H1 (cell line): Measurements from ENCODE around the gene RBM4. TPM values are rescaled to one million over a fixed set of nuclear protein-coding genes. Genes with fewer than 3 reads are reported as not detected.
A peak's percentile ranks its signal among the peaks of the same experiment; 100 is the strongest.

Experiments used
- ASH2L ChIP-seq: fragments of 200-600, 300-600 bp; sonication (generic); IDR thresholded peaks from one replicate; pipeline ENCODE4 v1.7.1; 2017; ENCODE audit warnings: low read length
- BCL11A ChIP-seq, 2 experiments: IDR thresholded peaks; one replicate each; pipeline ENCODE4 v1.6.1; 2011; ENCODE audit warnings: low read depth in 2 of 2, low read length in 2 of 2, mild to moderate bottlenecking in 2 of 2
- CBX5 ChIP-seq: fragments of 300-800, 300-1000 bp; sonication (generic); IDR thresholded peaks from 2 replicates; pipeline ENCODE4 v1.7.1; 2016; ENCODE audit warnings: antibody characterized with exemption, low read length, low read depth
- CHD1 ChIP-seq: IDR thresholded peaks from 2 replicates; pipeline ENCODE4 v1.6.1; 2012; ENCODE audit warnings: low read depth, low read length, improper control_type of control experiment
- CHD2 ChIP-seq: IDR thresholded peaks from 2 replicates; pipeline ENCODE4 v1.6.1; 2012; ENCODE audit warnings: low read length, improper control_type of control experiment
- CTBP2 ChIP-seq: IDR thresholded peaks from 2 replicates; pipeline ENCODE4 v1.7.0; 2011; ENCODE audit warnings: borderline replicate concordance, mild to moderate bottlenecking, moderate library complexity, mixed read lengths, low read length; ENCODE audit not compliant: insufficient read depth, insufficient read length
- GABPA ChIP-seq: IDR thresholded peaks from 2 replicates; pipeline ENCODE4 v1.6.1; 2011; ENCODE audit warnings: mild to moderate bottlenecking, low read length, moderate library complexity, borderline replicate concordance; ENCODE audit not compliant: insufficient read depth
- JUND ChIP-seq: IDR thresholded peaks from 2 replicates; pipeline ENCODE4 v1.6.1; 2011; ENCODE audit warnings: mild to moderate bottlenecking, improper control_type of control experiment, low read length
- MAFK ChIP-seq: IDR thresholded peaks from 2 replicates; pipeline ENCODE4 v1.6.1; 2012; ENCODE audit warnings: low read depth, mild to moderate bottlenecking, improper control_type of control experiment, low read length
- NANOG ChIP-seq: IDR thresholded peaks from 2 replicates; pipeline ENCODE4 v1.6.1; 2011; ENCODE audit warnings: low read length, low read depth, mild to moderate bottlenecking, inconsistent platforms; ENCODE audit not compliant: insufficient read depth, poor library complexity, severe bottlenecking
- POLR2A ChIP-seq, 2 experiments: IDR thresholded peaks; 1 replicate in 1 of 2; 2 replicates in 1 of 2; pipeline ENCODE4 v1.6.1; 2011; ENCODE audit warnings: low read depth in 2 of 2, low read length in 2 of 2, mild to moderate bottlenecking in 2 of 2; ENCODE audit errors: control extremely low read depth in 1 of 2
- SAP30 ChIP-seq: fragments of 300-600 bp; sonication (generic); IDR thresholded peaks from 2 replicates; pipeline ENCODE4 v1.7.1; 2012; ENCODE audit warnings: low read length, moderate library complexity, mild to moderate bottlenecking, inconsistent platforms; ENCODE audit not compliant: insufficient read depth, insufficient replicate concordance
- SIRT6 ChIP-seq: IDR thresholded peaks from one replicate; pipeline ENCODE4 v1.7.1; 2012; ENCODE audit warnings: low read length, inconsistent platforms
- SP2 ChIP-seq: IDR thresholded peaks from 2 replicates; pipeline ENCODE4 v1.6.1; 2012; ENCODE audit warnings: mild to moderate bottlenecking, low read length, inconsistent platforms
- SRF ChIP-seq: IDR thresholded peaks from 2 replicates; pipeline ENCODE4 v1.6.1; 2011; ENCODE audit warnings: mild to moderate bottlenecking, low read depth, low read length, moderate library complexity
- TEAD4 ChIP-seq: IDR thresholded peaks from 2 replicates; pipeline ENCODE4 v1.6.1; 2012; ENCODE audit warnings: low read depth, low read length, inconsistent platforms, mixed read lengths
- YY1 ChIP-seq: IDR thresholded peaks from 2 replicates; pipeline ENCODE4 v1.6.1; 2011; ENCODE audit warnings: low read depth, mild to moderate bottlenecking, low read length
- polyA plus RNA-seq, 7 experiments: library from polyadenylated mRNA; depleted of rRNA in 3 of 7; stranded (reverse) in 5 of 7; unstranded in 2 of 7; fragments of >200 nt in 5 of 7; fragments of 200-250 nt in 2 of 7; gene quantifications; 1 replicate in 5 of 7; 2 replicates in 1 of 7; 4 replicates in 1 of 7; pipeline versions ENCODE4 v1.2.1 to v1.2.3, GENCODE V29; 2011 to 2013; ENCODE audit warnings: missing spikeins in 2 of 7, mixed read lengths in 2 of 7
- total RNA-seq: library from RNA; stranded (reverse); fragmentation: NEBNext Ultra II Directional; extraction: Animal tissue kit (Norgen Biotek cat#: 25700); gene quantifications from 2 replicates; pipeline ENCODE4 v1.2.1, GENCODE V29; 2021
- TF ChIP-seq, protein P1 (sequence below): IDR thresholded peaks from 2 replicates; pipeline ENCODE4 v1.6.1; 2012; ENCODE audit warnings: inconsistent platforms
- TF ChIP-seq, protein P2 (sequence below): IDR thresholded peaks from 2 replicates; pipeline ENCODE4 v1.6.1; 2012; ENCODE audit warnings: inconsistent platforms
- TF ChIP-seq, protein P3 (sequence below): IDR thresholded peaks from 2 replicates; pipeline ENCODE4 v1.6.1; 2011; ENCODE audit warnings: low read length, improper control_type of control experiment
- TF ChIP-seq, protein P4 (sequence below): IDR thresholded peaks from 2 replicates; pipeline ENCODE4 v1.6.1; 2011; ENCODE audit warnings: low read depth, mild to moderate bottlenecking, low read length; ENCODE audit not compliant: insufficient read depth

Gene RBM4
- total and polyA plus RNA-seq, 2 of the 8 experiments (the other 6 are each of a cell fraction or from before 2014, with no cell fraction given), result 192 to 330 TPM

DNA sequence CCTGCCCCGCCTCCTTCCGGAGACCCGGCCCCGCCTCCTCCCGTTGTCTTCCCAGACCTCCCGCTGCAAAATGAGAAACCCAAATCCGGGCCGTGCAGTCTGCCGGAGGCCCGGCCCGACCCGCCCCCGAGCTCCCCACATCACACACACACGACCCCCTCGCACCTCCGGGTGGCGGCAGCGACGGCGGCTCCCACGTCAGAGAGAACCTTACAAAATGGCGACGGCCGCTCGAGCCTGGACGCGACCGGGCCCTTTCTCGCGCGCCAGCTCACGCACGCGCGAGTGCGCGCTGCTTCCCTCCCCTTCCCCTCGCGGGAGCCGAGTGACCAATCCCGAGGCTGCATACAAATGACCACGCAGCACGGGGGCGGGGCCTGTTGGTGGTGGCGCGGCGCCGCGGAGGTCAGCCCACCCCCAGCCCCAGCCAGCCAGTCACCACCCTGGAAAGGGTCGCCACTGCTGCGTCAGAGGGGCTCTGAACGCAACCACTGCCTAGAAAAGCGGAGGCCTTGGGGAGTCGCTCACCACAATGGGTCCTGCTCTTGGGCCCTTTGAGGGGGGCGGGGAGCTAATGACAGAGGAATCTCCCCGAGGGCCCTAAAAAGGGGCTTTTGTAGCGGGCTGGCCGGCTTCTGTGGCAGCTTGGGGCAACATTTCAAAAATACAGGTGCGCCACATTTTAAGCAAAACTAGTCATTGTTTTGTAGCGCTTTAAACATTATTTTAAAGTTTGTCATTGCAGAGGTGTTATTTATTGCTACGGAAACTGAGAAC lies 39.3 kb downstream of the RBM4 start, which contains the start of gene RBM4B (continued):
- no peak for TF ChIP-seq CTBP2
- TF ChIP-seq TEAD4, result 0 out of 2 replicates have a peak, but pooled peaks have one; percentile 2
- TF ChIP-seq, protein P1, sequence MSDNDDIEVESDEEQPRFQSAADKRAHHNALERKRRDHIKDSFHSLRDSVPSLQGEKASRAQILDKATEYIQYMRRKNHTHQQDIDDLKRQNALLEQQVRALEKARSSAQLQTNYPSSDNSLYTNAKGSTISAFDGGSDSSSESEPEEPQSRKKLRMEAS, result peak; percentile 61
- TF ChIP-seq, protein P2, sequence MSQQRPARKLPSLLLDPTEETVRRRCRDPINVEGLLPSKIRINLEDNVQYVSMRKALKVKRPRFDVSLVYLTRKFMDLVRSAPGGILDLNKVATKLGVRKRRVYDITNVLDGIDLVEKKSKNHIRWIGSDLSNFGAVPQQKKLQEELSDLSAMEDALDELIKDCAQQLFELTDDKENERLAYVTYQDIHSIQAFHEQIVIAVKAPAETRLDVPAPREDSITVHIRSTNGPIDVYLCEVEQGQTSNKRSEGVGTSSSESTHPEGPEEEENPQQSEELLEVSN, result no peak
- TF ChIP-seq BCL11A (IDR thresholded peaks at IDR 0.05; ENCODE audit: low read depth in 2 of 2, low read length in 2 of 2), result no peak
- no peak for TF ChIP-seq NANOG
- TF ChIP-seq SAP30, result peak; percentile 44
- TF ChIP-seq JUND, result peak; percentile 37; the same call in 1 of the 2 replicates
- TF ChIP-seq, protein P3, sequence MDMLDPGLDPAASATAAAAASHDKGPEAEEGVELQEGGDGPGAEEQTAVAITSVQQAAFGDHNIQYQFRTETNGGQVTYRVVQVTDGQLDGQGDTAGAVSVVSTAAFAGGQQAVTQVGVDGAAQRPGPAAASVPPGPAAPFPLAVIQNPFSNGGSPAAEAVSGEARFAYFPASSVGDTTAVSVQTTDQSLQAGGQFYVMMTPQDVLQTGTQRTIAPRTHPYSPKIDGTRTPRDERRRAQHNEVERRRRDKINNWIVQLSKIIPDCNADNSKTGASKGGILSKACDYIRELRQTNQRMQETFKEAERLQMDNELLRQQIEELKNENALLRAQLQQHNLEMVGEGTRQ, result no peak
- TF ChIP-seq SRF, result no peak
- TF ChIP-seq CHD2, result peak; percentile 84
- no peak for TF ChIP-seq SIRT6
- TF ChIP-seq SP2, result no peak
- no peak for TF ChIP-seq CHD1
- TF ChIP-seq POLR2A (IDR thresholded peaks at IDR 0.05; ENCODE audit: control extremely low read depth in 1 of 2, low read depth in 2 of 2, low read length in 2 of 2), result peak; percentile 77 to 88
- TF ChIP-seq, protein P4, sequence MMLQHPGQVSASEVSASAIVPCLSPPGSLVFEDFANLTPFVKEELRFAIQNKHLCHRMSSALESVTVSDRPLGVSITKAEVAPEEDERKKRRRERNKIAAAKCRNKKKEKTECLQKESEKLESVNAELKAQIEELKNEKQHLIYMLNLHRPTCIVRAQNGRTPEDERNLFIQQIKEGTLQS, result no peak
- no peak for TF ChIP-seq ASH2L
- no peak for TF ChIP-seq MAFK
- TF ChIP-seq YY1, result peak; percentile 92; the same call in 1 of the 2 replicates
- no peak; the same call in 1 of the 2 replicates for TF ChIP-seq GABPA
- no peak for TF ChIP-seq CBX5
